Thoracic aorta (tissue), 2 donors: ENCODE data around the gene TLE1. TPM values are rescaled to one million over a fixed set of nuclear protein-coding genes. Genes with fewer than 3 reads are reported as not detected.

Source experiments
- ATAC-seq: fragments of 150-250 bp; one replicate; pipeline ENCODE4 v1.8.0; 2017; ENCODE audit warnings: low read depth; ENCODE audit not compliant: insufficient number of reproducible peaks, low FRiP score
- DNase-seq: peaks from one replicate; pipeline ENCODE4 v3.0.0-alpha.2; 2020; ENCODE audit warnings: low spot score
- H3K27ac ChIP-seq, 2 donors: fragments of 200-600 bp; sonication (generic); 1 replicate in 1 of 2; 2 replicates in 1 of 2; pipeline ENCODE4 v1.5.1; 2016; ENCODE audit warnings: mild to moderate bottlenecking in 2 of 2, moderate library complexity in 2 of 2
- H3K27me3 ChIP-seq: fragments of 200-600 bp; sonication (generic); replicated peaks from 2 replicates; pipeline ENCODE4 v1.6.0; 2016; ENCODE audit warnings: mild to moderate bottlenecking; ENCODE audit not compliant: insufficient read depth
- H3K36me3 ChIP-seq: fragments of 200-600 bp; sonication (generic); one replicate; pipeline ENCODE4 v1.5.1; 2016
- H3K4me1 ChIP-seq, 2 donors: fragments of 200-600 bp; sonication (generic); 1 replicate in 1 of 2; 2 replicates in 1 of 2; pipeline versions ENCODE4 v1.5.1 to v1.6.0; 2016; ENCODE audit warnings: low read depth in 2 of 2, mild to moderate bottlenecking in 1 of 2; ENCODE audit not compliant: control insufficient read depth in 1 of 2
- H3K4me3 ChIP-seq: fragments of 200-600 bp; sonication (generic); 2 replicates; pipeline ENCODE4 v1.5.1; 2016; ENCODE audit warnings: mild to moderate bottlenecking
- H3K9me3 ChIP-seq: fragments of 200-600 bp; sonication (generic); 2 replicates; pipeline ENCODE4 v1.5.1; 2016
- total RNA-seq, 2 donors: library from RNA; depleted of rRNA; stranded (reverse); fragments of >200 nt; gene quantifications; one replicate each; pipeline versions ENCODE4 v1.1.0 to v1.2.3, GENCODE V29; 2016
- TF ChIP-seq, protein P1 (sequence below): fragments of 200-600 bp; sonication (generic); IDR thresholded peaks from one replicate; pipeline ENCODE4 v1.5.1; 2019; ENCODE audit warnings: antibody characterized with exemption

Gene TLE1
- total RNA-seq, 2 donors from 2014 or later: 69.7 to 74.1 TPM

DNA sequence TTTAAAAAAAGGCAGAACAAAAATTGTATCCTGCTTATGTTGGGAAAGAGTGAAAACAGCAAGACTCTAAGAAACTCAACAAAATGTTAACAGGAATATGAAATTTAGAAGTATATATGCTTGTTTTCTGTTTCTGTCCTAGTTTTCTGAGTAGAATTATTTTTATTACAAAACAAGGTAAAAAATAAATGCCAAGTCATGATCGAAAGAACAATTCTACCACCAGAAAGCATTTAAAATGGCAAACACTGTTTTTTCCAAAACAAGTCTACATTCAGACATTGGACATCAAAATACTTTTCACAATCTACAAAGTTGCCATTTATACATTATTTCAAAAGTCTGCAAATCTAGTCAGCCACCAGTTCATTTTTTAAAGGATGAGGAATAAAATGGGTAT is 102.6 kb downstream of the TLE1 start:
- DNase-seq: no peak
- no peaks in the 10 kb centered on the region for H3K9me3 ChIP-seq
- TF ChIP-seq, protein P1, sequence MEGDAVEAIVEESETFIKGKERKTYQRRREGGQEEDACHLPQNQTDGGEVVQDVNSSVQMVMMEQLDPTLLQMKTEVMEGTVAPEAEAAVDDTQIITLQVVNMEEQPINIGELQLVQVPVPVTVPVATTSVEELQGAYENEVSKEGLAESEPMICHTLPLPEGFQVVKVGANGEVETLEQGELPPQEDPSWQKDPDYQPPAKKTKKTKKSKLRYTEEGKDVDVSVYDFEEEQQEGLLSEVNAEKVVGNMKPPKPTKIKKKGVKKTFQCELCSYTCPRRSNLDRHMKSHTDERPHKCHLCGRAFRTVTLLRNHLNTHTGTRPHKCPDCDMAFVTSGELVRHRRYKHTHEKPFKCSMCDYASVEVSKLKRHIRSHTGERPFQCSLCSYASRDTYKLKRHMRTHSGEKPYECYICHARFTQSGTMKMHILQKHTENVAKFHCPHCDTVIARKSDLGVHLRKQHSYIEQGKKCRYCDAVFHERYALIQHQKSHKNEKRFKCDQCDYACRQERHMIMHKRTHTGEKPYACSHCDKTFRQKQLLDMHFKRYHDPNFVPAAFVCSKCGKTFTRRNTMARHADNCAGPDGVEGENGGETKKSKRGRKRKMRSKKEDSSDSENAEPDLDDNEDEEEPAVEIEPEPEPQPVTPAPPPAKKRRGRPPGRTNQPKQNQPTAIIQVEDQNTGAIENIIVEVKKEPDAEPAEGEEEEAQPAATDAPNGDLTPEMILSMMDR: no peak
- no peaks in the 10 kb centered on the region for H3K27me3 ChIP-seq
- H3K4me3 ChIP-seq: no peak overlapping the region
- peak overlapping the region; percentile 78 to 85 for H3K27ac ChIP-seq
- no peaks in the 10 kb centered on the region for H3K36me3 ChIP-seq
- H3K4me1 ChIP-seq: peaks cover 27 to 86% of the 10 kb centered on the region in 2 donors
- ATAC-seq: no peak

DNA sequence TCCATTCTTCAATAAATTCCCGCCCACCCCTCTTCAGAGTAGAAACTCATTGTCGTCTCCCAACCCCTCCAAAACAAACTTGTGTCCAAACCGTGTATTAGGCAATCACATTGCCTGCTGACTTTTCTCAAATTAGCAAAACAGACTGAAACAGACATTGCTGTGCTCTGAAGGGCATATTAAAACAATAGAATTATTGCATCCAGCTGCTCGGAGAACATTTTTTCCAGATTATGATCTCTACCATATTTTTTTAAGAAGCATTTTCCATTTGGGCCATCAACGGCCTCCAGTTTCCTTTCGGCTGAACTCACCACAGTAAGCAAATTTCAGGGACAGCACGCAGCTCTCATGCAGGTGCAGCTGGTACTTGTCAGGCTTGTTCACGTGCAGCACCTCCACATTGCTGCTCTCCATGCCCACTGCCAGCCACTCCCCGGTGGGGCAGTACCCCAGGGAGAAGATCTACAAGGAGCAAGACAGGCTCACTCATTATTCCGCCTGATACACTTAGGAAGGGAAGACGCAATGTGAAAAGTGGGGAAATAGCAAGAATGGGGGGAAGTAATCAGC is 104.1 kb downstream of the TLE1 start:
- DNase-seq (no peak), ATAC-seq (no peak)
- Histone ChIP-seq H3K4me1 (peaks cover 25 to 80% of the 10 kb centered on the region in 2 donors), H3K36me3 (no peaks in the 10 kb centered on the region), H3K27ac (peak overlapping the region; percentile 39 to 51), H3K27me3 (no peaks in the 10 kb centered on the region), H3K9me3 (no peaks in the 10 kb centered on the region), H3K4me3 (no peak overlapping the region)
- TF ChIP-seq, protein P1: no peak

DNA sequence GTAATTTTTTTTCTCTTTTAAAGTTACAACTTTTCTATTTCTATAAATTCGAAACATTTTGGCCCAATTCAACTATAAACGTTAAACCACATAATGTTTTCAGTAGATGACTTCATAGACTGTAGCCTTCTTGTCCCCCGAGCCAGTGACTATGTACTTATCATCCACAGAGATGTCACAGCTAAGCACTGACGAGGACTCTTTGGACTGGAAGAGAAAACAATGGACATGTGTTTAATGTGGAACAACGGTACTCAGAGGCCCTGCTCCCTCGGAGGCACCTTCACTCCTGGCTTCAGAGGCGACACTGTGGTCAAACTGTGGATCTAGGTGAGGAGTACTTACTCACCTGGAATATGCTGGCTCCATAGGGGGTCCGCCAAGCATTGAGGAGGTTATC is 105.2 kb downstream of the TLE1 start:
- Histone ChIP-seq H3K27ac (peak overlapping the region in 1 of 2 donors; percentile 6), H3K9me3 (no peaks in the 10 kb centered on the region), H3K36me3 (no peaks in the 10 kb centered on the region), H3K27me3 (no peaks in the 10 kb centered on the region), H3K4me1 (peaks cover 19 to 68% of the 10 kb centered on the region in 2 donors), H3K4me3 (no peak overlapping the region)
- DNase-seq: no peak
- no peak for ATAC-seq
- TF ChIP-seq, protein P1: no peak

DNA sequence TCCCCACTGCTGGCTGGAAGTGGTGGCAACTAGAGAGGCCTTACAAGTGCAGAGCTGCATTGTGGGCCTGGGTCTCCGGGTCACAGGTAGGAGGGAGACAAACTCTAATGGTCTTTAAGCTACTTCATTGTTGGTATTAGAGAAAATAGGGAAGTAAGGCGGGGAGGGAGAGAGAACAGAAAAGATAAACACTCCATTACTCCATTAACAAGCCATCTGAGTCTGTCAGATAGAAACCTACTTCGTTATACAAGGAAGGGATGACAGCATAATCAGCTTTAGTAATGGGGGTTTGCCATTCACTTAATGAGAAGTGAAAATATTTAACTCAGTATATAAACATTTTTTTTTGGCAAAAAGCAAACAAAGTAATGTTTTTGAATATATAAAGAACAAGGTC is 107.4 kb downstream of the TLE1 start:
- Histone ChIP-seq H3K4me1 (peaks cover 10 to 61% of the 10 kb centered on the region in 2 donors), H3K9me3 (no peaks in the 10 kb centered on the region), H3K27ac (peak overlapping the region; percentile 81 to 83), H3K27me3 (no peaks in the 10 kb centered on the region), H3K36me3 (no peaks in the 10 kb centered on the region), H3K4me3 (no peak overlapping the region)
- DNase-seq (no peak), ATAC-seq (no peak)
- TF ChIP-seq, protein P1: no peak

DNA sequence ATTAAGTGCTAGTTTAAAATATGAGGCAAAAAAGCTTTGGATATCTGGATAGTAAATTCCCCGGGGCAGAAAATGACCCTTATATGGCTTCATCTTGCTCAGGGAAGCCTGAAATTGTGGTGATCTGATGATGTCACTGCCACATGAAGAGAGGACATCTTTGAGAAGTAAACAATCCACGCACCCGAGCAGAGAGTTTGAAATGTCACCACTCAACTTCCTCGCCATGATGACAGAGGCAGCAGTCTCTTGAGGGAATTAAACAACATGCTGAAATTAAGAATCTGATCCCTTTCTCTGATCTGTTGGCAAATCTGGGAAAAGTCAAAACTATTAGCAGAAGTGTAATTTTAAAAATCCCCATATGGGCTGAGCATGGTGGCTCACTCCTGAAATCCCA is 110.0 kb downstream of the TLE1 start:
- Histone ChIP-seq H3K4me1 (peaks cover 5 to 39% of the 10 kb centered on the region in 2 donors), H3K4me3 (no peak overlapping the region), H3K36me3 (no peaks in the 10 kb centered on the region), H3K27ac (no peak overlapping the region), H3K27me3 (no peaks in the 10 kb centered on the region), H3K9me3 (no peaks in the 10 kb centered on the region)
- no peak for ATAC-seq
- no peak for DNase-seq
- TF ChIP-seq, protein P1: no peak
